GM19467 (cell line): ENCODE data around the gene CIDEB.

Experiments
- ATAC-seq: cut with Tn5 transposase; IDR thresholded peaks from one replicate; pipeline ENCODE4 v1.9.1; 2021; ENCODE audit warnings: mild to moderate bottlenecking, moderate library complexity; ENCODE audit not compliant: unreplicated experiment

Gene CIDEB

GRCh38 chr14:24258119-24258518 is 49.7 kb downstream of the CIDEB start:
- no peak for ATAC-seq

- ATAC-seq = no peak
Measured at GRCh38 chr14:24256960-24257359, 50.8 kb downstream of the CIDEB start.

GRCh38 chr14:24255931-24256711 is 51.7 kb downstream of the CIDEB start:
- ATAC-seq = no peak

- ATAC-seq = no peak
Measured at GRCh38 chr14:24255438-24255837, 52.3 kb downstream of the CIDEB start.
